ENCODE data around the gene FOXP1. TPM values are rescaled to one million over a fixed set of nuclear protein-coding genes. Genes with fewer than 3 reads are reported as not detected.

The FOXP1 gene
- total RNA-seq, 1 experiment from 2014 or later = 75.3 TPM

GRCh38 chr3:71512544-71512943 is 71.0 kb downstream of the FOXP1 start:
- H3K4me2 ChIP-seq (ENCODE audit: insufficient read depth, insufficient read length, low read length) = no peak overlapping the region
- no peak overlapping the region for H4K8ac ChIP-seq (replicated peaks; ENCODE audit: insufficient read length, low read depth, low read length)
- no peaks in the 10 kb centered on the region for H3K79me2 ChIP-seq (ENCODE audit: insufficient read depth, low read length)
- Mint-ChIP-seq H3K9me3 (no peaks in the 10 kb centered on the region), H3K27me3 (ENCODE audit: low read depth) (no peaks in the 10 kb centered on the region), H3K36me3 (ENCODE audit: insufficient read depth in 1 of 3, low read depth in 3 of 3) (no peaks in the 10 kb centered on the region), H3K27ac (no peak overlapping the region), H3K4me1 (peaks cover 17 to 20% of the 10 kb centered on the region in 2 experiments), H3K4me3 (no peak overlapping the region)
- no peak for DNase-seq
- no peaks in the 10 kb centered on the region for H3K27me3 ChIP-seq (ENCODE audit: insufficient read depth, low read length)
- H4K5ac ChIP-seq (ENCODE audit: insufficient read length, low read depth, low read length) = no peak overlapping the region
- H3K4ac ChIP-seq (ENCODE audit: low read depth, low read length) = no peak overlapping the region
- H2AK5ac ChIP-seq (ENCODE audit: insufficient read length, low read length) = no peak overlapping the region
- H2AFZ ChIP-seq (ENCODE audit: low read length) = no peak overlapping the region
- no peaks in the 10 kb centered on the region for H3K9me3 ChIP-seq (ENCODE audit: control insufficient read depth, low read depth, low read length)
- H3T11ph ChIP-seq (ENCODE audit: low read length) = no peak overlapping the region
- no peak overlapping the region for H3K56ac ChIP-seq (ENCODE audit: insufficient read length, low read depth, low read length)
- no peak overlapping the region for H2BK5ac ChIP-seq (ENCODE audit: insufficient read length, low read length)
- no peaks in the 10 kb centered on the region for H4K20me1 ChIP-seq (ENCODE audit: control insufficient read depth, insufficient read depth, insufficient read length)
- no peaks in the 10 kb centered on the region for H3K79me1 ChIP-seq (ENCODE audit: insufficient read depth, low read depth, low read length, poor library complexity, severe bottlenecking)
- H2BK20ac ChIP-seq (ENCODE audit: low read depth, low read length, poor library complexity, severe bottlenecking) = no peak overlapping the region
- no CpG with 5 or more reads among the region's 4 CpGs for WGBS (ENCODE audit: extremely low coverage, insufficient read length, low lambda C conversion rate)
- 0 out of 2 replicates have a peak, but pooled peaks cover 3% of the 10 kb centered on the region for H3K4me1 ChIP-seq (ENCODE audit: insufficient read depth, low read length)
- no peak overlapping the region for H3K9ac ChIP-seq (ENCODE audit: extremely low read depth, insufficient read length, low read length)
- TF ChIP-seq, protein P1, sequence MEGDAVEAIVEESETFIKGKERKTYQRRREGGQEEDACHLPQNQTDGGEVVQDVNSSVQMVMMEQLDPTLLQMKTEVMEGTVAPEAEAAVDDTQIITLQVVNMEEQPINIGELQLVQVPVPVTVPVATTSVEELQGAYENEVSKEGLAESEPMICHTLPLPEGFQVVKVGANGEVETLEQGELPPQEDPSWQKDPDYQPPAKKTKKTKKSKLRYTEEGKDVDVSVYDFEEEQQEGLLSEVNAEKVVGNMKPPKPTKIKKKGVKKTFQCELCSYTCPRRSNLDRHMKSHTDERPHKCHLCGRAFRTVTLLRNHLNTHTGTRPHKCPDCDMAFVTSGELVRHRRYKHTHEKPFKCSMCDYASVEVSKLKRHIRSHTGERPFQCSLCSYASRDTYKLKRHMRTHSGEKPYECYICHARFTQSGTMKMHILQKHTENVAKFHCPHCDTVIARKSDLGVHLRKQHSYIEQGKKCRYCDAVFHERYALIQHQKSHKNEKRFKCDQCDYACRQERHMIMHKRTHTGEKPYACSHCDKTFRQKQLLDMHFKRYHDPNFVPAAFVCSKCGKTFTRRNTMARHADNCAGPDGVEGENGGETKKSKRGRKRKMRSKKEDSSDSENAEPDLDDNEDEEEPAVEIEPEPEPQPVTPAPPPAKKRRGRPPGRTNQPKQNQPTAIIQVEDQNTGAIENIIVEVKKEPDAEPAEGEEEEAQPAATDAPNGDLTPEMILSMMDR (conservative IDR thresholded peaks at IDR 0.05) = no peak
- no peak overlapping the region for H2BK120ac ChIP-seq (ENCODE audit: low read depth, low read length, poor library complexity, severe bottlenecking)
- no peak overlapping the region for H3K14ac ChIP-seq (ENCODE audit: insufficient read depth, low read length)
- no peak overlapping the region for H3K27ac ChIP-seq (ENCODE audit: insufficient read length, low read depth, low read length)
- H2BK12ac ChIP-seq (ENCODE audit: insufficient read length, low read depth, low read length) = no peak overlapping the region
- H3K18ac ChIP-seq (ENCODE audit: insufficient read length, low read depth, low read length) = no peak overlapping the region
- no peak overlapping the region for H3K23ac ChIP-seq (ENCODE audit: insufficient read length, low read depth, low read length)
- no peak overlapping the region for H2BK15ac ChIP-seq (ENCODE audit: low read depth, low read length)
- H4K91ac ChIP-seq (ENCODE audit: insufficient read length, low read depth, low read length) = no peak overlapping the region
- H3K23me2 ChIP-seq (ENCODE audit: insufficient read length, low read depth, low read length, poor library complexity, severe bottlenecking) = no peaks in the 10 kb centered on the region

Measured in H9 (cell line).